GM12878 (cell line): Measurements from ENCODE around the gene ATG3. TPM values are rescaled to one million over a fixed set of nuclear protein-coding genes. Genes with fewer than 3 reads are reported as not detected.

ENCODE experiments used
- ATAC-seq: fragments of 200-7000 bp; cut with Tn5 transposase; 3 replicates; pipeline ENCODE4 v1.9.1; 2020; ENCODE audit warnings: mild to moderate bottlenecking, moderate library complexity
- BruUV-seq: library from RNA; stranded (reverse); fragments of 400-500 nt; replicated peaks from 2 replicates; lab custom pipeline; 2021; lab: Mats Ljungman, UMichigan
- CTCF ChIA-PET: fragments of 300-600 bp; sonication (Branson Sonifier 250); formaldehyde crosslinking; extraction: SDS; loops from one replicate; lab custom pipeline; 2021; ENCODE audit warnings: inconsistent platforms; lab: Yijun Ruan, JAX
- POLR2A ChIA-PET: fragments of 350-600 bp; formaldehyde crosslinking; extraction: SDS; loops from one replicate; lab custom pipeline; 2021; ENCODE audit warnings: inconsistent platforms; lab: Charles Lee
- RAD21 ChIA-PET: fragments of 300-600 bp; sonication (Branson Sonifier 250); formaldehyde crosslinking; loops from one replicate; lab custom pipeline; 2023; ENCODE audit warnings: antibody characterized with exemption; ENCODE audit not compliant: unreplicated experiment; lab: Charles Lee
- SMC1A ChIA-PET: fragments of 300-600 bp; sonication (Branson Sonifier 250); formaldehyde crosslinking; loops from one replicate; lab custom pipeline; 2023; ENCODE audit not compliant: unreplicated experiment, uncharacterized antibody; lab: Charles Lee
- DNase-seq: peaks from one replicate; pipeline ENCODE4 v3.0.0-alpha.2; 2011; ENCODE audit warnings: low read depth, low spot score
- FAIRE-seq: peaks from 3 replicates; lab custom pipeline; 2011; peaks lifted over from hg19 to GRCh38; lab: Jason Lieb, UNC
- H2AFZ ChIP-seq: 2 replicates; pipeline ENCODE4 v1.6.0; 2011; ENCODE audit warnings: low read depth, low read length, control low read depth; ENCODE audit not compliant: control insufficient read depth
- H3K27ac ChIP-seq: 2 replicates; pipeline ENCODE4 v1.5.1; 2011; ENCODE audit warnings: control low read depth; ENCODE audit not compliant: control insufficient read depth, insufficient read depth
- H3K27me3 ChIP-seq, 2 experiments: replicated peaks in 1 of 2; 2 replicates each; pipeline versions ENCODE4 v1.6.0 to v1.6.1; 2011; ENCODE audit warnings: low read length in 1 of 2; ENCODE audit not compliant: control insufficient read depth in 2 of 2, insufficient read depth in 2 of 2
- H3K36me3 ChIP-seq, 2 experiments: 2 replicates each; pipeline ENCODE4 v1.5.1; 2011; ENCODE audit warnings: low read length in 1 of 2; ENCODE audit not compliant: control insufficient read depth in 2 of 2, insufficient read depth in 2 of 2
- H3K4me1 ChIP-seq: 2 replicates; pipeline ENCODE4 v1.6.1; 2011; ENCODE audit warnings: mild to moderate bottlenecking, low read length, moderate library complexity, mixed read lengths; ENCODE audit not compliant: control insufficient read depth, insufficient read depth
- H3K4me2 ChIP-seq: 2 replicates; pipeline ENCODE4 v1.6.0; 2011; ENCODE audit warnings: control low read depth; ENCODE audit not compliant: control insufficient read depth, insufficient read depth
- H3K4me3 ChIP-seq: fragments of 200-600 bp; sonication (generic); 2 replicates; pipeline ENCODE4 v1.5.1; 2016
- H3K79me2 ChIP-seq: 2 replicates; pipeline ENCODE4 v1.6.0; 2011; ENCODE audit warnings: low read length; ENCODE audit not compliant: control insufficient read depth, insufficient read depth
- H3K9ac ChIP-seq: 2 replicates; pipeline ENCODE4 v1.8.0; 2011; ENCODE audit warnings: low read length, control low read depth, mixed read lengths; ENCODE audit not compliant: control insufficient read depth, insufficient read depth
- H3K9me3 ChIP-seq: replicated peaks from 3 replicates; pipeline ENCODE4 v1.5.1; 2011; ENCODE audit warnings: mild to moderate bottlenecking, low read length; ENCODE audit not compliant: control insufficient read depth, insufficient read depth
- H4K20me1 ChIP-seq: 2 replicates; pipeline ENCODE4 v1.6.0; 2011; ENCODE audit not compliant: control insufficient read depth, insufficient read depth
- ASH2L ChIP-seq: fragments of 300-600, 200-600 bp; sonication (generic); IDR thresholded peaks from 2 replicates; pipeline ENCODE4 v1.6.1; 2017; ENCODE audit warnings: low read depth, mild to moderate bottlenecking, borderline replicate concordance
- ATF7 ChIP-seq: fragments of 450-650 bp; IDR thresholded peaks from 2 replicates; pipeline ENCODE4 v1.6.1; 2016; ENCODE audit warnings: low read depth, mild to moderate bottlenecking
- CHD2 ChIP-seq: IDR thresholded peaks from 2 replicates; pipeline ENCODE4 v1.6.1; 2011; ENCODE audit warnings: low read depth, low read length, improper control_type of control experiment, borderline replicate concordance
- DPF2 ChIP-seq: fragments of 450-650 bp; IDR thresholded peaks from 2 replicates; pipeline ENCODE4 v1.6.1; 2017; ENCODE audit warnings: mild to moderate bottlenecking
- E2F4 ChIP-seq: IDR thresholded peaks from 2 replicates; pipeline ENCODE4 v1.6.1; 2012; ENCODE audit warnings: low read depth, low read length, improper control_type of control experiment
- EZH2 ChIP-seq: IDR thresholded peaks from 2 replicates; pipeline ENCODE4 v1.6.1; 2012; ENCODE audit warnings: low read depth, mild to moderate bottlenecking, control low read depth, inconsistent platforms, low read length, borderline replicate concordance; ENCODE audit not compliant: control insufficient read depth
- GABPA ChIP-seq: IDR thresholded peaks from 2 replicates; pipeline ENCODE4 v1.6.1; 2014; ENCODE audit warnings: antibody characterized with exemption, low read depth, mild to moderate bottlenecking, inconsistent platforms
- GATAD2B ChIP-seq: fragments of 450-650 bp; conservative IDR thresholded peaks from 2 replicates; pipeline ENCODE4 v1.6.1; 2017; ENCODE audit warnings: low read depth, mild to moderate bottlenecking, moderate library complexity
- LARP7 ChIP-seq: fragments of 450-650 bp; IDR thresholded peaks from 2 replicates; pipeline ENCODE4 v1.6.1; 2017; ENCODE audit warnings: mild to moderate bottlenecking
- NBN ChIP-seq: fragments of 450-650 bp; IDR thresholded peaks from 2 replicates; pipeline ENCODE4 v1.6.1; 2016
- NFYA ChIP-seq: IDR thresholded peaks from 2 replicates; pipeline ENCODE4 v1.6.1; 2011; ENCODE audit warnings: low read depth, mild to moderate bottlenecking, low read length, improper control_type of control experiment, borderline replicate concordance
- PAX5 ChIP-seq: IDR thresholded peaks from 2 replicates; pipeline ENCODE4 v1.6.1; 2011; ENCODE audit warnings: low read depth, low read length, borderline replicate concordance
- RCOR1 ChIP-seq: conservative IDR thresholded peaks from 2 replicates; pipeline ENCODE4 v1.6.1; 2012; ENCODE audit warnings: low read depth, low read length, improper control_type of control experiment
- RUNX3 ChIP-seq: IDR thresholded peaks from 2 replicates; pipeline ENCODE4 v1.6.1; 2012; ENCODE audit warnings: low read length, inconsistent platforms
- SUZ12 ChIP-seq: fragments of 200-600 bp; sonication (generic); IDR thresholded peaks from one replicate; pipeline ENCODE4 v1.6.1; 2018; ENCODE audit warnings: antibody characterized with exemption, mild to moderate bottlenecking; ENCODE audit not compliant: unreplicated experiment
- TARDBP ChIP-seq: IDR thresholded peaks from 2 replicates; pipeline ENCODE4 v1.6.1; 2016; ENCODE audit warnings: borderline replicate concordance
- USF1 ChIP-seq: IDR thresholded peaks from 2 replicates; pipeline ENCODE4 v1.6.1; 2011; ENCODE audit warnings: borderline replicate concordance, low read depth, mild to moderate bottlenecking, moderate library complexity, mixed read lengths, low read length; ENCODE audit not compliant: insufficient read depth; ENCODE audit errors: extremely low read length
- ZNF217 ChIP-seq: fragments of 450-650 bp; IDR thresholded peaks from 2 replicates; pipeline ENCODE4 v1.6.1; 2017; ENCODE audit warnings: antibody characterized with exemption, mild to moderate bottlenecking
- ZNF24 ChIP-seq: fragments of 450-650 bp; IDR thresholded peaks from 2 replicates; pipeline ENCODE4 v1.6.1; 2017; ENCODE audit warnings: antibody characterized with exemption, mild to moderate bottlenecking
- ZNF592 ChIP-seq: fragments of 450-650 bp; IDR thresholded peaks from 2 replicates; pipeline ENCODE4 v1.6.1; 2017; ENCODE audit warnings: mild to moderate bottlenecking, moderate library complexity
- WGBS: methylation state at CpG from one replicate; pipeline ENCODE4 v1.1.6; 2016; ENCODE audit warnings: low lambda C conversion rate; ENCODE audit not compliant: insufficient replicate concordance, insufficient coverage; ENCODE audit errors: missing lambda C conversion rate; 5-methylcytosine and 5-hydroxymethylcytosine counted together
- in situ Hi-C: fragments of 300-500 bp; cut with MboI; formaldehyde crosslinking; loops from 9 replicates; pipeline ENCODE4 v1.14.3; 2018; ENCODE audit warnings: mixed read lengths
- intact Hi-C: fragments of 100-400 bp; cut with micrococcal nuclease; formaldehyde crosslinking; loops from one replicate; pipeline ENCODE4 v1.14.2; 2022; ENCODE audit not compliant: unreplicated experiment
- polyA plus RNA-seq, 11 experiments: library from polyadenylated mRNA; depleted of rRNA in 4 of 11; unstranded in 6 of 11; stranded (reverse) in 5 of 11; fragments of >200 nt; fragmentation: Nextera tagmentation in 4 of 11; fragmentation: Illumina TruSeq in 1 of 11; extraction: Ambion mirVana in 4 of 11; extraction: Trizol in 1 of 11; gene quantifications; 1 replicate in 1 of 11; 2 replicates in 10 of 11; pipeline versions ENCODE4 v1.2.1 to v1.2.3, GENCODE V29; 2011 to 2016; ENCODE audit warnings: inconsistent platforms in 2 of 11, missing spikeins in 2 of 11, low read depth in 1 of 11
- total RNA-seq, 4 experiments: library from RNA; depleted of rRNA in 3 of 4; stranded (reverse); fragments of >200 nt in 3 of 4; fragmentation: Illumina TruSeq in 1 of 4; extraction: Trizol in 1 of 4; gene quantifications; 2 replicates each; pipeline versions ENCODE4 v1.2.1 to v1.2.3, GENCODE V29; 2013 to 2021

Gene ATG3
- total and polyA plus RNA-seq, 10 of the 15 experiments (the other 5 are each of a cell fraction or from before 2014, with no cell fraction given) = 49.8 to 97.0 (median 63.6) TPM

GRCh38 chr3:112561484-112561733 lies 353 bp downstream of the ATG3 start:
- SMC1A ChIA-PET = interaction anchor here (0.7 to 1.4 kb wide), 3 partner anchors 19 to 449 kb away, joined by 3 to 9 read pairs (median 3); no protein-coding TSS in a partner anchor
- Histone ChIP-seq H3K27ac (peak overlapping the region; percentile 92), H4K20me1 (no peaks in the 10 kb centered on the region), H3K4me1 (peaks cover 4% of the 10 kb centered on the region; the same call in 1 of the 2 replicates), H3K9me3 (no peaks in the 10 kb centered on the region; the same call in 2 of the 3 replicates), H3K36me3 (no peaks in the 10 kb centered on the region; a peak in 2 of 4 replicates), H3K4me3 (peak overlapping the region; percentile 81), H3K27me3 (no peaks in the 10 kb centered on the region), H2AFZ (peak overlapping the region; percentile 100), H3K4me2 (peak overlapping the region; percentile 64), H3K9ac (peak overlapping the region; percentile 74), H3K79me2 (peaks cover 55% of the 10 kb centered on the region)
- BruUV-seq = TSS peak; percentile 62
- in situ Hi-C loops (no loop called here), intact Hi-C loops (no loop called here)
- DNase-seq (no peak), FAIRE-seq (no peak), ATAC-seq (peak; percentile 65)
- CTCF ChIA-PET = interaction anchor here (1.0 to 2.6 kb wide), 3 partner anchors 72 to 268 kb away, joined by 3 to 8 read pairs (median 5); partner anchors contain the start of gene SLC9C1
- POLR2A ChIA-PET = interaction anchor here (0.6 to 2.4 kb wide), 7 partner anchors 10 to 457 kb away, joined by 3 to 9 read pairs (median 5); partner anchors contain the start of genes BTLA and CD200
- WGBS = 2% methylated on average over 27 of the region's 29 CpGs
- RAD21 ChIA-PET = interaction anchor here (1.0 to 2.5 kb wide), 6 partner anchors 13 to 458 kb away, joined by 3 to 7 read pairs (median 4); partner anchors contain the start of gene SLC9C1
- TF ChIP-seq TARDBP (no peak; the same call in 1 of the 2 replicates), USF1 (no peak), ZNF24 (no peak), ZNF592 (no peak), E2F4 (0 out of 2 replicates have a peak, but pooled peaks have one; percentile 24), ASH2L (peak; percentile 72; the same call in 1 of the 2 replicates), EZH2 (no peak), LARP7 (no peak), ZNF217 (no peak), CHD2 (no peak), NBN (no peak), ATF7 (no peak), GABPA (no peak), NFYA (no peak), DPF2 (0 out of 2 replicates have a peak, but pooled peaks have one; percentile 9), GATAD2B (no peak), PAX5 (no peak), SUZ12 (no peak), RCOR1 (no peak), RUNX3 (no peak)
